Adrenal gland (tissue), 5 donors: Measurements from ENCODE around the gene GLCCI1.

Experiments used
- POLR2A ChIP-seq, 2 donors: fragments of 450-650 bp; IDR thresholded peaks; one replicate each; pipeline ENCODE4 v1.6.1; 2017; ENCODE audit warnings: antibody characterized with exemption in 2 of 2, mild to moderate bottlenecking in 2 of 2, moderate library complexity in 1 of 2
- TF ChIP-seq, protein P1 (sequence below), 6 experiments: fragments of 450-650 bp in 4 of 6; fragments of 200-600 bp in 2 of 6; sonication (generic) in 1 of 6; IDR thresholded peaks; 1 replicate in 5 of 6; 2 replicates in 1 of 6; pipeline versions ENCODE4 v1.5.1 to v1.8.0; 2016 to 2021; ENCODE audit warnings: antibody characterized with exemption in 6 of 6, mild to moderate bottlenecking in 2 of 6, moderate library complexity in 1 of 6
- donor health status: DM: no; HTN: no; CAD: no.

DNA sequence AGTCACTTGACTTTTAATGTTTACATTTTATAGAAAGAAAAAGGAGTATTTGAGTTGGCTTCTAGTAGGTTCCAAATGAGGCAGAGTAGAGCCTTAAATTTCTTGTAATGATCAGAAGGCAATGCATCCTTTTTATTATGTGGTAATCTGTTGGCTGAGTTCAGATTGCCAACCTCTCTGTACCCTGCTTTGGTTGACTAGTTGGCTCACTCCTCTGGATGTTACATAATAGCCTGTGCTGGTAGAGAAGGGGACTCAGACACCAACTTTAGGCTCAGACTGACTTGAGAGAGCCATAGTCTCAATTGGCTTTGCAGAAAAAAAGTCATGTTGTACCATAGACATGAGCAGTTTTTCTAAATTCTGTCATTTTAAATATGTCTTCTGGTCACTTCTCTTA, 46.8 kb upstream of the GLCCI1 start:
- TF ChIP-seq, protein P1, sequence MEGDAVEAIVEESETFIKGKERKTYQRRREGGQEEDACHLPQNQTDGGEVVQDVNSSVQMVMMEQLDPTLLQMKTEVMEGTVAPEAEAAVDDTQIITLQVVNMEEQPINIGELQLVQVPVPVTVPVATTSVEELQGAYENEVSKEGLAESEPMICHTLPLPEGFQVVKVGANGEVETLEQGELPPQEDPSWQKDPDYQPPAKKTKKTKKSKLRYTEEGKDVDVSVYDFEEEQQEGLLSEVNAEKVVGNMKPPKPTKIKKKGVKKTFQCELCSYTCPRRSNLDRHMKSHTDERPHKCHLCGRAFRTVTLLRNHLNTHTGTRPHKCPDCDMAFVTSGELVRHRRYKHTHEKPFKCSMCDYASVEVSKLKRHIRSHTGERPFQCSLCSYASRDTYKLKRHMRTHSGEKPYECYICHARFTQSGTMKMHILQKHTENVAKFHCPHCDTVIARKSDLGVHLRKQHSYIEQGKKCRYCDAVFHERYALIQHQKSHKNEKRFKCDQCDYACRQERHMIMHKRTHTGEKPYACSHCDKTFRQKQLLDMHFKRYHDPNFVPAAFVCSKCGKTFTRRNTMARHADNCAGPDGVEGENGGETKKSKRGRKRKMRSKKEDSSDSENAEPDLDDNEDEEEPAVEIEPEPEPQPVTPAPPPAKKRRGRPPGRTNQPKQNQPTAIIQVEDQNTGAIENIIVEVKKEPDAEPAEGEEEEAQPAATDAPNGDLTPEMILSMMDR (IDR thresholded peaks at IDR 0.05) = no peak
- TF ChIP-seq POLR2A (IDR thresholded peaks at IDR 0.05) = no peak
